ENCODE data around the gene NDST3.

DNA sequence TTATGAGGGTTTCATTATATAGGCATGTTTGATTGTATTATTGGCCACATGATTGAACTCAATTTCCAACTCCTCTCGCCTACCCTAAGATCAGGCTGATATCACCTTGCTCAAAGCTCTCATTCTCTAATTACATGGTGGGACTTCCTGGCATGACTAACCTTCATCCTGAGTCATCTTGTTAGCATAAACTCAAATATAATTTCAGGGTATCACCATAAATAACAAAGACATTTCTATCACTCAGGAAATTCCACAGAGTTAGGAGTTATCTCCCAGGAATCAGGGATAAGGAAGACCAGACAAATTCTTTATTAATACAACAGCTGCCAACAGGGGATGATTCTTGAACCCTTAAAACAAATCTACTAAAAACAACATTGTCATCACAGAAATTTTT lies 90.7 kb downstream of the NDST3 start:
- TF ChIP-seq, protein P1, sequence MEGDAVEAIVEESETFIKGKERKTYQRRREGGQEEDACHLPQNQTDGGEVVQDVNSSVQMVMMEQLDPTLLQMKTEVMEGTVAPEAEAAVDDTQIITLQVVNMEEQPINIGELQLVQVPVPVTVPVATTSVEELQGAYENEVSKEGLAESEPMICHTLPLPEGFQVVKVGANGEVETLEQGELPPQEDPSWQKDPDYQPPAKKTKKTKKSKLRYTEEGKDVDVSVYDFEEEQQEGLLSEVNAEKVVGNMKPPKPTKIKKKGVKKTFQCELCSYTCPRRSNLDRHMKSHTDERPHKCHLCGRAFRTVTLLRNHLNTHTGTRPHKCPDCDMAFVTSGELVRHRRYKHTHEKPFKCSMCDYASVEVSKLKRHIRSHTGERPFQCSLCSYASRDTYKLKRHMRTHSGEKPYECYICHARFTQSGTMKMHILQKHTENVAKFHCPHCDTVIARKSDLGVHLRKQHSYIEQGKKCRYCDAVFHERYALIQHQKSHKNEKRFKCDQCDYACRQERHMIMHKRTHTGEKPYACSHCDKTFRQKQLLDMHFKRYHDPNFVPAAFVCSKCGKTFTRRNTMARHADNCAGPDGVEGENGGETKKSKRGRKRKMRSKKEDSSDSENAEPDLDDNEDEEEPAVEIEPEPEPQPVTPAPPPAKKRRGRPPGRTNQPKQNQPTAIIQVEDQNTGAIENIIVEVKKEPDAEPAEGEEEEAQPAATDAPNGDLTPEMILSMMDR (IDR thresholded peaks at IDR 0.05): no peak
- TF ChIP-seq POLR2AphosphoS5 (IDR thresholded peaks at IDR 0.05): no peak
- TF ChIP-seq POLR2A (IDR thresholded peaks at IDR 0.05): no peak
- TF ChIP-seq EP300 (IDR thresholded peaks at IDR 0.05): no peak

All from gastroesophageal sphincter (tissue), 3 donors.